ENCODE data around the gene SHROOM2.

GRCh38 chrX:9966775-9967408 is 180.7 kb downstream of the SHROOM2 start, which contains the start of gene CLDN34:
- TF ChIP-seq CTCF (IDR thresholded peaks at IDR 0.05 in 4 of 5, conservative IDR thresholded peaks at IDR 0.05 in 1 of 5) (no peak), POLR2A (IDR thresholded peaks at IDR 0.05) (no peak)
